ENCODE data around the gene SLC44A5.
"Not testable (repeated sequence)": the region's sequence is repeated elsewhere in the genome, so short reads cannot be mapped to it uniquely, and the experiment has no call there.

Gene SLC44A5

GRCh38 chr1:75263616-75264015 is 347.3 kb downstream of the SLC44A5 start:
- not testable (repeated sequence) for DNase-seq

- not testable (repeated sequence) for DNase-seq
Measured at GRCh38 chr1:75261946-75262345, 349.0 kb downstream of the SLC44A5 start.

- no peak for DNase-seq
Measured at GRCh38 chr1:75258351-75258750, 352.6 kb downstream of the SLC44A5 start.

GRCh38 chr1:75257424-75257823 is 353.5 kb downstream of the SLC44A5 start:
- no peak for DNase-seq

GRCh38 chr1:75250114-75250513 is 360.8 kb downstream of the SLC44A5 start:
- not testable (repeated sequence) for DNase-seq

GRCh38 chr1:75245239-75245638 is 365.7 kb downstream of the SLC44A5 start:
- no peak for DNase-seq

- DNase-seq, result no peak
Measured at GRCh38 chr1:75243124-75243523, 367.8 kb downstream of the SLC44A5 start.

- DNase-seq, result no peak
Measured at GRCh38 chr1:75237316-75237715, 373.6 kb downstream of the SLC44A5 start.

- no peak for DNase-seq
Measured at GRCh38 chr1:75234562-75234961, 376.4 kb downstream of the SLC44A5 start.

GRCh38 chr1:75233302-75233929 is 377.5 kb downstream of the SLC44A5 start:
- DNase-seq, result no peak

GRCh38 chr1:75220072-75220471 is 390.8 kb downstream of the SLC44A5 start:
- DNase-seq, result no peak

GRCh38 chr1:75214017-75214416 is 396.9 kb downstream of the SLC44A5 start:
- DNase-seq, result no peak

- DNase-seq, result no peak
Measured at GRCh38 chr1:75211648-75212047, 399.3 kb downstream of the SLC44A5 start.

GRCh38 chr1:75208862-75209261 is 402.1 kb downstream of the SLC44A5 start:
- no peak for DNase-seq

- DNase-seq, result peak; percentile 29
Measured at GRCh38 chr1:75203415-75204277, 407.3 kb downstream of the SLC44A5 start.

GRCh38 chr1:75202751-75203150 is 408.2 kb downstream of the SLC44A5 start:
- DNase-seq, result no peak

GRCh38 chr1:75198761-75199160 is 412.2 kb downstream of the SLC44A5 start:
- DNase-seq, result no peak

- no peak for DNase-seq
Measured at GRCh38 chr1:75198163-75198562, 412.8 kb downstream of the SLC44A5 start.

GRCh38 chr1:75188892-75189291 is 422.0 kb downstream of the SLC44A5 start:
- DNase-seq, result no peak

- DNase-seq, result not testable (repeated sequence)
Measured at GRCh38 chr1:75181214-75181955, 429.5 kb downstream of the SLC44A5 start.

- peak; percentile 80 for DNase-seq
Measured at GRCh38 chr1:75174031-75174760, 436.7 kb downstream of the SLC44A5 start.

- no peak for DNase-seq
Measured at GRCh38 chr1:75172556-75172955, 438.4 kb downstream of the SLC44A5 start.

GRCh38 chr1:75171876-75172275 is 439.0 kb downstream of the SLC44A5 start:
- DNase-seq, result no peak
